Measurements from ENCODE around the gene ALG8.

DNA sequence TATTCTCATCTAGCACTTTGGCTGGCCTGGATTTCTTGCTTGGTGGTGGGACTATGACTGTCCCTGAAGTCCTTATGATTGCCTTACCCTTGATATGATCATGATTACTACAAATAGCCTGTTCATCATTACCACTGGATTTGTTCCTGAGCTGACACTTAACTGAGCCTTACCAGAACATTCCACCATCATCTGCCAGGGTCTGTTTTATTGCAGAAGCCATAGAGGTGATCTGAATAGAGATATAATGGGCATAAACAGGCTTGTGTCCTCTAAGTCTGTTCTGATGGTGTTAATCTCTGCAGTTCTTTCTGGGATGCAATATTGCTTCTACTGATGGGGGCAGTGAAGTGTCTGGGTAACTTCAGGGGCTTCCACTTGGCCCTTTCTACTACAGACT is 12.4 kb upstream of the ALG8 start:
- TF ChIP-seq, protein P1, sequence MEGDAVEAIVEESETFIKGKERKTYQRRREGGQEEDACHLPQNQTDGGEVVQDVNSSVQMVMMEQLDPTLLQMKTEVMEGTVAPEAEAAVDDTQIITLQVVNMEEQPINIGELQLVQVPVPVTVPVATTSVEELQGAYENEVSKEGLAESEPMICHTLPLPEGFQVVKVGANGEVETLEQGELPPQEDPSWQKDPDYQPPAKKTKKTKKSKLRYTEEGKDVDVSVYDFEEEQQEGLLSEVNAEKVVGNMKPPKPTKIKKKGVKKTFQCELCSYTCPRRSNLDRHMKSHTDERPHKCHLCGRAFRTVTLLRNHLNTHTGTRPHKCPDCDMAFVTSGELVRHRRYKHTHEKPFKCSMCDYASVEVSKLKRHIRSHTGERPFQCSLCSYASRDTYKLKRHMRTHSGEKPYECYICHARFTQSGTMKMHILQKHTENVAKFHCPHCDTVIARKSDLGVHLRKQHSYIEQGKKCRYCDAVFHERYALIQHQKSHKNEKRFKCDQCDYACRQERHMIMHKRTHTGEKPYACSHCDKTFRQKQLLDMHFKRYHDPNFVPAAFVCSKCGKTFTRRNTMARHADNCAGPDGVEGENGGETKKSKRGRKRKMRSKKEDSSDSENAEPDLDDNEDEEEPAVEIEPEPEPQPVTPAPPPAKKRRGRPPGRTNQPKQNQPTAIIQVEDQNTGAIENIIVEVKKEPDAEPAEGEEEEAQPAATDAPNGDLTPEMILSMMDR (IDR thresholded peaks at IDR 0.05) = no peak
- no peak for TF ChIP-seq POLR2A (IDR thresholded peaks at IDR 0.05)

Data from suprapubic skin (tissue), 3 donors.